NT2/D1 (cell line): ENCODE measurements around the gene CCDC24.

Source experiments
- SUZ12 ChIP-seq: IDR thresholded peaks from 2 replicates; pipeline ENCODE4 v1.6.1; 2011; ENCODE audit not compliant: insufficient read length, insufficient read depth; ENCODE audit errors: extremely low read depth
- YY1 ChIP-seq: IDR thresholded peaks from 2 replicates; pipeline ENCODE4 v1.6.1; 2011; ENCODE audit not compliant: insufficient read length, insufficient read depth
- ZNF274 ChIP-seq: IDR thresholded peaks from 2 replicates; pipeline ENCODE4 v1.6.1; 2011; ENCODE audit warnings: mild to moderate bottlenecking, low read depth, low read length

DNA sequence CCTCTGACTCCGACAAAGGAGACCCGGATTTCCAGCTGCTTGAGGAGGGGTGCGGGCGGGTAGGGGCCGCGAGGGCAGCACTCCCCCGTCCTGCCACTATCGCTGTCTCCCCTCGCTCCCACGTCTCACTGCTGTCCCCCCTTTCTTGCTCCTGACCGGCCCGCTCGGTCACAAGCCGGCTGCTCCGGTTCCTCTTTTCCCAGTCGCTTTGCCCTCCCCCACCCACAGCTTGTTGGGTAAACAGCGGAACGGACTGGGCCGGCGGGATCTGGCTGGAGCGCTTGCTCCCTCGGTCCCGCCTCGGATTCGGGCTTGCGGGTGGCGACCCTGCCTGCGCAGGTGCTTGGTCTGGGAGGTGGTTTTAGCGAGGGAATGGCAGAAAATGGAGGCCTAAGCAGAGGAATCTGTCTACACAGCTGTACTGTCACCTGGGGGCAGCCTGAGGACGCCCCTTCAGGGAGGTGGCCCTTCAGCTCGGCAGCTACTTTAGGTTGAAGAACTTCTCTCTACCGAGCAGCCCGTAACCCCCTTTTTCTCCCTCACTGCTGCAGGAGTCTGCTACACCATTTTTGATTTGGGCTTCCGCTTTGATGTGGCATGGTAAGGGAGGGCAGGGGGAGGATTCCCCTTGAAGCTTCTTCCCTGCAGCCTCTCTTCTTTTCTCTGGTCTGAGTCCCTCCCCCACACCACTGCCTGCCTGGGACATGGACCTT lies 16.0 kb upstream of the CCDC24 start:
- no peak for TF ChIP-seq YY1
- TF ChIP-seq SUZ12 = no peak
- TF ChIP-seq ZNF274 = no peak
